OCI-LY1 (cell line): ENCODE data around the gene SMOC2.

ENCODE experiments used
- H2AFZ ChIP-seq: fragments of 200-600 bp; sonication (generic), shearing (Covaris generic); 2 replicates; pipeline ENCODE4 v1.6.0; 2014; ENCODE audit warnings: antibody characterized with exemption, mild to moderate bottlenecking, low read length
- H3F3A ChIP-seq: fragments of 200-600 bp; sonication (generic), shearing (Covaris generic); 2 replicates; pipeline ENCODE4 v1.6.0; 2014; ENCODE audit warnings: mild to moderate bottlenecking, antibody characterized with exemption, low read length, moderate library complexity; ENCODE audit not compliant: insufficient read depth
- H3K27ac ChIP-seq: fragments of 200-600 bp; sonication (generic); 2 replicates; pipeline ENCODE4 v1.5.1; 2014; ENCODE audit warnings: low read length, mixed run types, mild to moderate bottlenecking, low read depth; ENCODE audit not compliant: poor library complexity, severe bottlenecking
- H3K27me3 ChIP-seq: fragments of 200-600 bp; sonication (generic); 2 replicates; pipeline ENCODE4 v1.6.0; 2014; ENCODE audit warnings: antibody characterized with exemption, mild to moderate bottlenecking, low read length, moderate library complexity; ENCODE audit not compliant: insufficient read depth
- H3K36me3 ChIP-seq: fragments of 200-600 bp; sonication (generic); 2 replicates; pipeline ENCODE4 v1.6.1; 2014; ENCODE audit warnings: mild to moderate bottlenecking, antibody characterized with exemption, low read length, moderate library complexity, mixed read lengths; ENCODE audit not compliant: insufficient read depth
- H3K4me1 ChIP-seq: fragments of 200-600 bp; sonication (generic); 2 replicates; pipeline ENCODE4 v1.5.1; 2014; ENCODE audit warnings: mild to moderate bottlenecking, low read length, moderate library complexity; ENCODE audit not compliant: insufficient read depth, severe bottlenecking
- H3K4me2 ChIP-seq: fragments of 200-600 bp; sonication (generic), shearing (Covaris generic); 2 replicates; pipeline ENCODE4 v1.6.1; 2014; ENCODE audit warnings: low read length
- H3K4me3 ChIP-seq: fragments of 200-600 bp; sonication (generic); 2 replicates; pipeline ENCODE4 v1.5.1; 2014; ENCODE audit warnings: low read length, low read depth, mild to moderate bottlenecking, mixed read lengths; ENCODE audit not compliant: poor library complexity, severe bottlenecking
- H3K79me2 ChIP-seq: fragments of 200-600 bp; shearing (Covaris generic); 2 replicates; pipeline ENCODE4 v1.6.1; 2016; ENCODE audit warnings: mixed run types, low read length, mixed read lengths; ENCODE audit not compliant: insufficient read depth
- H3K9ac ChIP-seq: fragments of 200-600 bp; sonication (generic), shearing (Covaris generic); 2 replicates; pipeline ENCODE4 v1.6.1; 2014; ENCODE audit warnings: mild to moderate bottlenecking, low read length, mixed read lengths
- H3K9me2 ChIP-seq: fragments of 200-600 bp; sonication (generic), shearing (Covaris generic); 2 replicates; pipeline ENCODE4 v1.6.1; 2014; ENCODE audit warnings: low read depth, mild to moderate bottlenecking, low read length, mixed read lengths
- H3K9me3 ChIP-seq: fragments of 200-600 bp; shearing (Covaris generic); 2 replicates; pipeline ENCODE4 v1.6.1; 2014; ENCODE audit warnings: low read length, mixed read lengths
- H4K20me1 ChIP-seq: fragments of 200-600 bp; sonication (generic), shearing (Covaris generic); 2 replicates; pipeline ENCODE4 v1.6.0; 2016; ENCODE audit warnings: mild to moderate bottlenecking, low read length; ENCODE audit not compliant: insufficient read depth
- CTCF ChIP-seq: fragments of 200-600 bp; sonication (generic), shearing (Covaris generic); IDR thresholded peaks from 2 replicates; pipeline ENCODE4 v1.5.1; 2017; ENCODE audit warnings: mild to moderate bottlenecking, antibody characterized with exemption, low read length, moderate library complexity, mixed read lengths
- EZH2 ChIP-seq: fragments of 200-600 bp; sonication (generic), shearing (Covaris generic); IDR thresholded peaks from 2 replicates; pipeline ENCODE4 v1.8.0; 2017; ENCODE audit warnings: borderline replicate concordance, mixed run types, mild to moderate bottlenecking, antibody characterized with exemption, low read length, moderate library complexity, mixed read lengths

Gene SMOC2

GRCh38 chr6:168479421-168479820, 38.4 kb downstream of the SMOC2 start:
- Histone ChIP-seq H3K27me3 (no peaks in the 10 kb centered on the region), H3K4me2 (no peak overlapping the region), H3K4me1 (no peaks in the 10 kb centered on the region), H3F3A (no peaks in the 10 kb centered on the region), H3K9ac (no peak overlapping the region), H3K36me3 (no peaks in the 10 kb centered on the region), H3K79me2 (no peaks in the 10 kb centered on the region), H3K9me2 (no peaks in the 10 kb centered on the region), H4K20me1 (no peaks in the 10 kb centered on the region), H3K27ac (no peak overlapping the region), H2AFZ (no peak overlapping the region), H3K4me3 (no peak overlapping the region), H3K9me3 (no peaks in the 10 kb centered on the region)
- TF ChIP-seq EZH2 = no peak
- no peak for TF ChIP-seq CTCF

GRCh38 chr6:168480481-168480880, 39.5 kb downstream of the SMOC2 start:
- H3K9ac ChIP-seq = no peak overlapping the region
- H3K4me1 ChIP-seq = no peaks in the 10 kb centered on the region
- no peak overlapping the region for H2AFZ ChIP-seq
- H4K20me1 ChIP-seq = no peaks in the 10 kb centered on the region
- no peak overlapping the region for H3K4me2 ChIP-seq
- no peak overlapping the region for H3K27ac ChIP-seq
- no peaks in the 10 kb centered on the region for H3F3A ChIP-seq
- no peaks in the 10 kb centered on the region for H3K79me2 ChIP-seq
- TF ChIP-seq CTCF = no peak
- no peak for TF ChIP-seq EZH2
- no peak overlapping the region for H3K4me3 ChIP-seq
- no peaks in the 10 kb centered on the region for H3K27me3 ChIP-seq
- H3K9me2 ChIP-seq = no peaks in the 10 kb centered on the region
- no peaks in the 10 kb centered on the region for H3K36me3 ChIP-seq
- no peaks in the 10 kb centered on the region for H3K9me3 ChIP-seq

- Histone ChIP-seq H3K4me2 (no peak overlapping the region), H3F3A (no peaks in the 10 kb centered on the region), H3K9me2 (no peaks in the 10 kb centered on the region), H3K27ac (no peak overlapping the region), H3K4me3 (no peak overlapping the region), H3K9ac (no peak overlapping the region), H2AFZ (no peak overlapping the region), H3K36me3 (no peaks in the 10 kb centered on the region), H4K20me1 (no peaks in the 10 kb centered on the region), H3K27me3 (no peaks in the 10 kb centered on the region), H3K4me1 (no peaks in the 10 kb centered on the region), H3K9me3 (no peaks in the 10 kb centered on the region), H3K79me2 (no peaks in the 10 kb centered on the region)
- no peak for TF ChIP-seq CTCF
- no peak for TF ChIP-seq EZH2
Measured at GRCh38 chr6:168485818-168486217, 44.8 kb downstream of the SMOC2 start.
